Measurements from ENCODE around the gene DPYSL4.

DNA sequence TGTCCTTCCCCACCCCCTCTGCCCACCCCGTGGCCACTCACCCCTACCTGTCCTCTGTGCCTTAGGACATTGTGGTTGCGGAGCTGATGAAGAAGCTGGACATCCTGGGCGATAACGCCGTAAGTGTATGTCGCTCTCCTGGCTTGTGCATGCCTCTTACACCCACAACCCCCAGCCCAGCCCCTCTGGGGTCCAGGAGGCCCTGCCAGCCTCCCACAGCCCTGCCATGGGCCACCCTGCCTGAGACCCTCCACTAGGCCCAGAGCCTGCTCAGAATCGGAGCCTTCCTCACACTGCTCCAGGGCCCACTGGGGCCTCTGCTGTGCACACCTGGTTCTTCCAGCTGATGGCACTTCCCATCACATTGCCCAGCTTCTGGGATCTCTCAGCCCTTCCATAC lies 36.8 kb upstream of the DPYSL4 start:
- TF ChIP-seq, protein P1, sequence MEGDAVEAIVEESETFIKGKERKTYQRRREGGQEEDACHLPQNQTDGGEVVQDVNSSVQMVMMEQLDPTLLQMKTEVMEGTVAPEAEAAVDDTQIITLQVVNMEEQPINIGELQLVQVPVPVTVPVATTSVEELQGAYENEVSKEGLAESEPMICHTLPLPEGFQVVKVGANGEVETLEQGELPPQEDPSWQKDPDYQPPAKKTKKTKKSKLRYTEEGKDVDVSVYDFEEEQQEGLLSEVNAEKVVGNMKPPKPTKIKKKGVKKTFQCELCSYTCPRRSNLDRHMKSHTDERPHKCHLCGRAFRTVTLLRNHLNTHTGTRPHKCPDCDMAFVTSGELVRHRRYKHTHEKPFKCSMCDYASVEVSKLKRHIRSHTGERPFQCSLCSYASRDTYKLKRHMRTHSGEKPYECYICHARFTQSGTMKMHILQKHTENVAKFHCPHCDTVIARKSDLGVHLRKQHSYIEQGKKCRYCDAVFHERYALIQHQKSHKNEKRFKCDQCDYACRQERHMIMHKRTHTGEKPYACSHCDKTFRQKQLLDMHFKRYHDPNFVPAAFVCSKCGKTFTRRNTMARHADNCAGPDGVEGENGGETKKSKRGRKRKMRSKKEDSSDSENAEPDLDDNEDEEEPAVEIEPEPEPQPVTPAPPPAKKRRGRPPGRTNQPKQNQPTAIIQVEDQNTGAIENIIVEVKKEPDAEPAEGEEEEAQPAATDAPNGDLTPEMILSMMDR (IDR thresholded peaks at IDR 0.05) = no peak
- TF ChIP-seq EZH2 (IDR thresholded peaks at IDR 0.05) = no peak
